GM12865 (cell line): ENCODE results near the gene SEMA3C.

Source experiments
- DNase-seq: peaks from one replicate; pipeline ENCODE4 v3.0.0; 2010; ENCODE audit warnings: low read depth
- H3K4me3 ChIP-seq: 2 replicates; pipeline ENCODE4 v1.5.1; 2011; ENCODE audit warnings: mild to moderate bottlenecking, low read depth, low read length, control low read depth
- TF ChIP-seq, protein P1 (sequence below): IDR thresholded peaks from 2 replicates; pipeline ENCODE4 v1.5.1; 2011; ENCODE audit warnings: low read length, control low read depth, low read depth, inconsistent platforms; ENCODE audit not compliant: insufficient read depth; ENCODE audit errors: missing control alignments

The SEMA3C gene

DNA sequence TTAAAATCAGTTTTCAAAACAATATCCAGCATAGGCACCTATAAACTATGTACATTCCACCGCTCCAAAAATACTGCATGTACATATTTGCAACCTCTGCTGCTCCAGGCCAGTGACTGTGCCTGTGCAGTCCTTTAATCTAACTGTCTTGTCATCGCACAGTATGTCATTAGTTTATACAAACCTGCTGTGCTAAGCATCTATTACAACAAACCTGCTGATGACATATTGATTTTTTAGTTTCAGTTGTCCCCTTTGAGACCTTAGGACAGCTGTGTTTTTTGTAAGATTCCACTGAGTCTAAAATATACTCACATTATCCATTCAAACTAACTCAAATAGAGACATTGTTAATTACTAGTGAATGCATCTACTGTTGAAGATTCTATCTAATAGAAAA lies 33.1 kb downstream of the SEMA3C start:
- TF ChIP-seq, protein P1, sequence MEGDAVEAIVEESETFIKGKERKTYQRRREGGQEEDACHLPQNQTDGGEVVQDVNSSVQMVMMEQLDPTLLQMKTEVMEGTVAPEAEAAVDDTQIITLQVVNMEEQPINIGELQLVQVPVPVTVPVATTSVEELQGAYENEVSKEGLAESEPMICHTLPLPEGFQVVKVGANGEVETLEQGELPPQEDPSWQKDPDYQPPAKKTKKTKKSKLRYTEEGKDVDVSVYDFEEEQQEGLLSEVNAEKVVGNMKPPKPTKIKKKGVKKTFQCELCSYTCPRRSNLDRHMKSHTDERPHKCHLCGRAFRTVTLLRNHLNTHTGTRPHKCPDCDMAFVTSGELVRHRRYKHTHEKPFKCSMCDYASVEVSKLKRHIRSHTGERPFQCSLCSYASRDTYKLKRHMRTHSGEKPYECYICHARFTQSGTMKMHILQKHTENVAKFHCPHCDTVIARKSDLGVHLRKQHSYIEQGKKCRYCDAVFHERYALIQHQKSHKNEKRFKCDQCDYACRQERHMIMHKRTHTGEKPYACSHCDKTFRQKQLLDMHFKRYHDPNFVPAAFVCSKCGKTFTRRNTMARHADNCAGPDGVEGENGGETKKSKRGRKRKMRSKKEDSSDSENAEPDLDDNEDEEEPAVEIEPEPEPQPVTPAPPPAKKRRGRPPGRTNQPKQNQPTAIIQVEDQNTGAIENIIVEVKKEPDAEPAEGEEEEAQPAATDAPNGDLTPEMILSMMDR: no peak
- DNase-seq: no peak
- H3K4me3 ChIP-seq: no peak overlapping the region

DNA sequence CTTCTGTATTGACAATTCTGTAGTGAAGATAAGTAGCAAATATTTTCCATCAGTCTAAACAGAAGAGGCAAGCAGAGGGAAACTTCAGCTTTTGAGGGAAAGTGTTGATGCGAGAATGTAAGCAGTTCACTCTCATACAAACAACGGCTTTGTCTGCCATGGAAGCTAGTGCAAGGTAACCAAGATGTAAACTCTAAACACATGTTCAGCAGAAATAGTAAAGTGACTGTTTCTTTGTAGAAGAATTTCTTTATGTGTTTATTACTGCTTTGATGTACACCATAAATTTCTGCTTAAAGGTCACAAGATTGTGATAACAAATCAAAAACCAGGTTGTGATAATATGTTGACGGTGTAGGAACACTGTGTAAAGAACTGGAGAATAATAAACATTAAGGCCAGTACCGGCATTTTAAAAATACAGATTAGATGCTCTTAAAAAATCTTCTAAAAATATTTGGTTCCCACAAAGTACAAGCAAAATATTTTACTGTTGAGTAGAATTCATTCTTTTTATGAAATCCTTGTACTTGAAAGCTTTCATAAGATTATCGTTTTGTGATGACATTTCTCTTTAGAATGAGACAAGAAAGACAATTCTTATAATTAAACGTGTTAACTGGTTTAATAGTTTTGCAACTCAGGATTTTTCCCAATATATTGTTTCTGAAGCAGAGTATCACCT lies 34.2 kb downstream of the SEMA3C start:
- TF ChIP-seq, protein P1: no peak
- no peak for DNase-seq
- H3K4me3 ChIP-seq: no peak overlapping the region

DNA sequence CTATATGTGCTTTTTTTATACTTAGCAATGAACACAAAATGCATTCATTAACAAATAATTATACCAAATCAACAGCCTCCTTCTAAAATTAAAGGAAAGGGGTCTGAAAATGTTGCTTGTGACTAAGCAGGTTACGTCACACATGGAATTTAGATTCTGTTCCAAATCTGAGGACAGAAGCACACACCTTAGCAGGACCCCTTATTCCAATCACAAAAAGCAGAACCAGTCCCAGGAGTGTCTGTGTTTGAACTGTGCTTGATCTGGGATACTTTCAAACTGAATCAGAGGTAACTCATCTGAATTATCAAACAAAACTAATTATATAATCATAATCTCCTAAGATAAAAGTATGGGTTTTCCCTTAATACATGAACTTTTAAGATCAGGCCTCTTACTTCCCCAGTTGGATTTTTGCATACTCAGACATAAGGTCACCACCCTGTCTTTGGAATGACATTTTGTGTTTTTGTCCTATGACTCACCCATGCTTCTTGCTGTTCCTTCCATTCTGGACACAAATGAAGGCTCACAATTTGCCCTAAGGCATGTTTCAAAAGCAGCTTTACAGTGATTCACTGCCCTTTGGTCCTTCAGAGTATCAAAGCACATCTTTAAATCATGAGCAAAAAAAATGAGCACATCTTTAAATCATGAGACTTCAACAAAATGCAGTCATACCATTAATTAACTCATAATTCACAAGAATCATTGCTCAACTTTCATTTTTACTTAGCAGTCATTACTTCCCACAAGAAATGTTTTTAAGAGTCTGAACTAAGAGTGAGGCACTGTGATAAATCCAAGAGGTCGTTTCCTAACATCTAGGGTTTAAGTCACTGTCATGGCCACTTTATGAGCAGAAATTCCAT lies 35.5 kb downstream of the SEMA3C start:
- TF ChIP-seq, protein P1: no peak
- H3K4me3 ChIP-seq: no peak overlapping the region
- DNase-seq: no peak

DNA sequence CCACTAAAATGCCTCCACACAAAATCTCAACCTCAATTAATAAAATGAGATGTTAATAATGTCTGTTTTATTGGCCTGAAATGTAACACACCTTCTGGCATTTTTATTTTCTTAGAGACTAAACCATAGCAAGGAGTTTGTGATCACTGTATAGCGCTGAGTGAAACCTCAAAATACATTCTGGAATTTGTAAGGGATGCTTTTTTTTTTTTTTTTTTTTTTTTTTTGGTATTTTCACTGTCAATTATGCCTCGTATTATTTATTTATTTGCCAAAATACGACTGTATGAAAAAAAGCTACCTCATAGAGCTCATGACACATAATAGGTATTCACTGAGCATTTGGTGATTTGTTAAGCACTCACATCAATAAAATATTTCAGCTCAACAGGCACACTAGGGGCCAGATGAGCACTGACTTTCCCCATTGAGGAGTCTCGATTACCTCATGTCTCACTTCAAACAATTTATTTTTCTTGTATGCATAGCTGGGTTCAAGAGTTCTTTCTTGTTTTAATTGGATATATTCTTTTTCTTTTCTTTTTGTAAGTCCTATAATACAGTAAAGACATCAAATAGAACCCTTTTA lies 36.5 kb downstream of the SEMA3C start:
- TF ChIP-seq, protein P1: no peak
- DNase-seq: no peak
- no peak overlapping the region for H3K4me3 ChIP-seq

DNA sequence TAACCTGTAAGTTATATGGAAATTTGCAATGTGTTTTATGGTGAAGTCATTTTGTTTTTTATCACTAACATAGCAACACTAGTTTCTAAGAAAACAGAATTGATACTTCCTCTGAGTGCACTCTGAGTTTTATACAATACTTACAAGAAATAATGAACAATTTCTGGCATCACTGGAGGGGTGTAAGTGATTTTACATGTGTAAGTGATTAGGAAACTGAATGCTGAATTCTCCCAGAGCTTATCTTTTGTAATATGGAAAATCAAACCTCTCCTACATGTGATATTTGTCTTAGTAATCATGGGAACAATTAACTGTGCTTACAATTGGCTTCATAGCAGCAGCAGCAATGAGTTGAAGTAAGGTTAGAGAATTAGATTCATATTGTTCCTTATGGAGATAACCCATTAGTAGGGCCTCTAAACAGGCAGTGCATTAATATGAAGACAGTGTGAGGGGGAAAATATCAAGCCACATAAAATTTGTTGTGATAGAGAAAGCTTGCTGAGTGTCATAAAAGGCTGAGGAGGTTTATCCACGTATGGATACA lies 37.4 kb downstream of the SEMA3C start:
- no peak for DNase-seq
- TF ChIP-seq, protein P1: no peak
- H3K4me3 ChIP-seq: no peak overlapping the region

DNA sequence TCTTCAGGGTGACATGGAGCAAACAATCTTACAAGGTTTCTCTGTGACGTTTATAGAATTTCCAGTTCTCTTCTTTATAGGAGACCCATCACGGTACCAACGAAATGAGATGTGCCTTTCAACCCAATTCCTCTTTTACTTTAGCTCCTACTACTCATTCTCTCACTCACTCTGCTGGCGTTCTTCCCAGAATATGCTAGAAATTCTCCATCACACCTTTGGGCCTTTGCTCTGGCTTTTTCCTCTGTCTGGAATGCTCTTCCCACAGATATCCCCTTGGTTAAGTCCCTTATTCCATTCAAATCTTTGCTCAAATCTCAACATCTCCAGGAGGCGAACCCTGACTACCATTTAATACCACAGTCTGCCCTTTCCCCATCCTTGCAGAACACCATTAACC lies 39.0 kb downstream of the SEMA3C start:
- TF ChIP-seq, protein P1: no peak
- no peak for DNase-seq
- H3K4me3 ChIP-seq: no peak overlapping the region
